ENCODE data around the gene LSM14B. TPM values are rescaled to one million over a fixed set of nuclear protein-coding genes. Genes with fewer than 3 reads are reported as not detected.

The LSM14B gene
- total RNA-seq, 1 experiment from 2014 or later: 51.3 TPM

GRCh38 chr20:62147125-62147524, 24.9 kb downstream of the LSM14B start:
- no peak for ATAC-seq
- intact Hi-C loops (cut with micrococcal nuclease): no loop called here
- peaks cover 89% of the 10 kb centered on the region for H3K79me2 ChIP-seq (ENCODE audit: insufficient read depth, low read length)
- H3K9ac ChIP-seq (ENCODE audit: low read length): no peak overlapping the region
- H3K9me3 ChIP-seq (ENCODE audit: control insufficient read depth in 1 of 2, insufficient read depth in 1 of 2, low read depth in 1 of 2, low read length in 2 of 2): no peaks in the 10 kb centered on the region
- ChIA-PET POLR2A (no interaction called here), CTCF (no interaction called here), RAD21 (ENCODE audit: low non-redundant PET in 1 of 2, low total read pairs in 2 of 2, uncharacterized antibody in 2 of 2, unreplicated experiment in 2 of 2) (no interaction called here)
- H3K4me2 ChIP-seq (ENCODE audit: low read length): no peak overlapping the region
- H3K4me1 ChIP-seq (ENCODE audit: control insufficient read depth in 1 of 2, insufficient read depth in 2 of 2, low read length in 2 of 2): peaks cover 6 to 12% of the 10 kb centered on the region in 2 experiments
- no peaks in the 10 kb centered on the region for H3K27me3 ChIP-seq (ENCODE audit: insufficient read depth, low read length)
- no peak overlapping the region for H2AFZ ChIP-seq (ENCODE audit: low read depth, low read length, poor library complexity, severe bottlenecking)
- no peaks in the 10 kb centered on the region for H3K9me2 ChIP-seq (ENCODE audit: insufficient read depth)
- no peak for DNase-seq (ENCODE audit: low read depth, low spot score)
- no TSS peak for BruUV-seq (replicated peaks)
- H3K36me3 ChIP-seq (ENCODE audit: control insufficient read depth in 1 of 2, insufficient read depth in 2 of 2, low read length in 2 of 2): peaks cover 0 to 19% of the 10 kb centered on the region in 2 experiments; a peak in 2 of 4 replicates
- TF ChIP-seq RAD21 (IDR thresholded peaks at IDR 0.05; ENCODE audit: low read depth) (no peak), ZNF274 (IDR thresholded peaks at IDR 0.05; ENCODE audit: low read depth, low read length) (no peak), POLR2A (IDR thresholded peaks at IDR 0.05; ENCODE audit: borderline replicate concordance, extremely low read depth, insufficient read depth, insufficient read length) (no peak), CTCF (IDR thresholded peaks at IDR 0.05 in 2 of 3, conservative IDR thresholded peaks at IDR 0.05 in 1 of 3; ENCODE audit: borderline replicate concordance in 1 of 3, insufficient read depth in 1 of 3, low read depth in 2 of 3, low read length in 2 of 3) (no peak), CEBPB (IDR thresholded peaks at IDR 0.05; ENCODE audit: low read depth) (no peak), POLR2AphosphoS5 (IDR thresholded peaks at IDR 0.05; ENCODE audit: low read depth, low read length) (no peak), EGR1 (IDR thresholded peaks at IDR 0.05; ENCODE audit: low read depth) (no peak), ELF1 (IDR thresholded peaks at IDR 0.05; ENCODE audit: borderline replicate concordance, low read depth) (no peak), EZH2phosphoT487 (IDR thresholded peaks at IDR 0.05; ENCODE audit: borderline replicate concordance) (no peak), YY1 (IDR thresholded peaks at IDR 0.05; ENCODE audit: extremely low read depth, insufficient replicate concordance, low read depth, low read length) (no peak), TCF7L2 (IDR thresholded peaks at IDR 0.05; ENCODE audit: borderline replicate concordance, extremely low read depth, insufficient read depth, insufficient read length) (no peak), SIN3A (IDR thresholded peaks at IDR 0.05; ENCODE audit: low read depth) (no peak), ZFX (IDR thresholded peaks at IDR 0.05) (no peak), SRF (IDR thresholded peaks at IDR 0.05; ENCODE audit: low read depth) (no peak)
- TF ChIP-seq, protein P1, sequence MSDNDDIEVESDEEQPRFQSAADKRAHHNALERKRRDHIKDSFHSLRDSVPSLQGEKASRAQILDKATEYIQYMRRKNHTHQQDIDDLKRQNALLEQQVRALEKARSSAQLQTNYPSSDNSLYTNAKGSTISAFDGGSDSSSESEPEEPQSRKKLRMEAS (IDR thresholded peaks at IDR 0.05): no peak
- TF ChIP-seq, protein P2, sequence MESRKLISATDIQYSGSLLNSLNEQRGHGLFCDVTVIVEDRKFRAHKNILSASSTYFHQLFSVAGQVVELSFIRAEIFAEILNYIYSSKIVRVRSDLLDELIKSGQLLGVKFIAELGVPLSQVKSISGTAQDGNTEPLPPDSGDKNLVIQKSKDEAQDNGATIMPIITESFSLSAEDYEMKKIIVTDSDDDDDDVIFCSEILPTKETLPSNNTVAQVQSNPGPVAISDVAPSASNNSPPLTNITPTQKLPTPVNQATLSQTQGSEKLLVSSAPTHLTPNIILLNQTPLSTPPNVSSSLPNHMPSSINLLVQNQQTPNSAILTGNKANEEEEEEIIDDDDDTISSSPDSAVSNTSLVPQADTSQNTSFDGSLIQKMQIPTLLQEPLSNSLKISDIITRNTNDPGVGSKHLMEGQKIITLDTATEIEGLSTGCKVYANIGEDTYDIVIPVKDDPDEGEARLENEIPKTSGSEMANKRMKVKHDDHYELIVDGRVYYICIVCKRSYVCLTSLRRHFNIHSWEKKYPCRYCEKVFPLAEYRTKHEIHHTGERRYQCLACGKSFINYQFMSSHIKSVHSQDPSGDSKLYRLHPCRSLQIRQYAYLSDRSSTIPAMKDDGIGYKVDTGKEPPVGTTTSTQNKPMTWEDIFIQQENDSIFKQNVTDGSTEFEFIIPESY (IDR thresholded peaks at IDR 0.05; ENCODE audit: extremely low read depth, insufficient replicate concordance, low read length): no peak
- TF ChIP-seq, protein P3, sequence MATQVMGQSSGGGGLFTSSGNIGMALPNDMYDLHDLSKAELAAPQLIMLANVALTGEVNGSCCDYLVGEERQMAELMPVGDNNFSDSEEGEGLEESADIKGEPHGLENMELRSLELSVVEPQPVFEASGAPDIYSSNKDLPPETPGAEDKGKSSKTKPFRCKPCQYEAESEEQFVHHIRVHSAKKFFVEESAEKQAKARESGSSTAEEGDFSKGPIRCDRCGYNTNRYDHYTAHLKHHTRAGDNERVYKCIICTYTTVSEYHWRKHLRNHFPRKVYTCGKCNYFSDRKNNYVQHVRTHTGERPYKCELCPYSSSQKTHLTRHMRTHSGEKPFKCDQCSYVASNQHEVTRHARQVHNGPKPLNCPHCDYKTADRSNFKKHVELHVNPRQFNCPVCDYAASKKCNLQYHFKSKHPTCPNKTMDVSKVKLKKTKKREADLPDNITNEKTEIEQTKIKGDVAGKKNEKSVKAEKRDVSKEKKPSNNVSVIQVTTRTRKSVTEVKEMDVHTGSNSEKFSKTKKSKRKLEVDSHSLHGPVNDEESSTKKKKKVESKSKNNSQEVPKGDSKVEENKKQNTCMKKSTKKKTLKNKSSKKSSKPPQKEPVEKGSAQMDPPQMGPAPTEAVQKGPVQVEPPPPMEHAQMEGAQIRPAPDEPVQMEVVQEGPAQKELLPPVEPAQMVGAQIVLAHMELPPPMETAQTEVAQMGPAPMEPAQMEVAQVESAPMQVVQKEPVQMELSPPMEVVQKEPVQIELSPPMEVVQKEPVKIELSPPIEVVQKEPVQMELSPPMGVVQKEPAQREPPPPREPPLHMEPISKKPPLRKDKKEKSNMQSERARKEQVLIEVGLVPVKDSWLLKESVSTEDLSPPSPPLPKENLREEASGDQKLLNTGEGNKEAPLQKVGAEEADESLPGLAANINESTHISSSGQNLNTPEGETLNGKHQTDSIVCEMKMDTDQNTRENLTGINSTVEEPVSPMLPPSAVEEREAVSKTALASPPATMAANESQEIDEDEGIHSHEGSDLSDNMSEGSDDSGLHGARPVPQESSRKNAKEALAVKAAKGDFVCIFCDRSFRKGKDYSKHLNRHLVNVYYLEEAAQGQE (IDR thresholded peaks at IDR 0.05; ENCODE audit: low read depth): no peak
- H3K4me3 ChIP-seq (replicated peaks in 1 of 2; ENCODE audit: low read depth in 1 of 2, low read length in 2 of 2): no peak overlapping the region
- peaks cover 18% of the 10 kb centered on the region; the same call in 1 of the 2 replicates for H4K20me1 ChIP-seq (ENCODE audit: insufficient read depth)
- no peak overlapping the region; the same call in 1 of the 2 replicates for H3K27ac ChIP-seq (ENCODE audit: low read depth, low read length)
